Upper lobe of right lung (tissue), 1 donor: ENCODE results near the gene DIP2A. TPM values are rescaled to one million over a fixed set of nuclear protein-coding genes. Genes with fewer than 3 reads are reported as not detected.

Experiments used
- ATAC-seq: fragments of 200-7000 bp; cut with Tn5 transposase; one replicate; pipeline ENCODE4 v1.9.1; 2020; ENCODE audit warnings: mild to moderate bottlenecking, moderate library complexity
- DNase-seq: peaks from one replicate; pipeline ENCODE4 v3.0.0-alpha.2; 2020
- H3K27ac ChIP-seq: fragments of 200-600 bp; one replicate; pipeline ENCODE4 v1.8.0; 2022
- H3K27me3 ChIP-seq: fragments of 200-600 bp; one replicate; pipeline ENCODE4 v1.8.0; 2022; ENCODE audit warnings: mild to moderate bottlenecking
- H3K36me3 ChIP-seq: fragments of 200-600 bp; one replicate; pipeline ENCODE4 v1.8.0; 2022
- H3K4me1 ChIP-seq: fragments of 200-600 bp; one replicate; pipeline ENCODE4 v1.8.0; 2022
- H3K4me3 ChIP-seq: fragments of 200-600 bp; one replicate; pipeline ENCODE4 v1.8.0; 2022; ENCODE audit warnings: mild to moderate bottlenecking
- H3K9me3 ChIP-seq: fragments of 200-600 bp; one replicate; pipeline ENCODE4 v1.8.0; 2022
- CTCF ChIP-seq: fragments of 200-600 bp; IDR thresholded peaks from one replicate; pipeline ENCODE4 v1.8.0; 2022; ENCODE audit warnings: antibody characterized with exemption
- intact Hi-C: fragments of 100-400 bp; cut with DNase I; formaldehyde crosslinking; loops from one replicate; pipeline ENCODE4 v1.11.0; 2022
- total RNA-seq: library from RNA; stranded (reverse); fragmentation: NEBNext Ultra II Directional; extraction: Animal tissue kit (Norgen Biotek cat#: 25700); gene quantifications from one replicate; pipeline ENCODE4 v1.2.1, GENCODE V29; 2021
- donor health status: DM: no; HTN: yes; CAD: no; lungs with severe emphysema.

The DIP2A gene
- total RNA-seq, 1 donor from 2014 or later: 35.6 TPM

GRCh38 chr21:46600978-46601377 lies 142.3 kb downstream of the DIP2A start:
- intact Hi-C loops: no loop called here
- no peak overlapping the region for H3K27ac ChIP-seq
- ATAC-seq: no peak
- no peak overlapping the region for H3K4me3 ChIP-seq
- H3K27me3 ChIP-seq: no peaks in the 10 kb centered on the region
- H3K4me1 ChIP-seq: peaks cover 12% of the 10 kb centered on the region
- H3K9me3 ChIP-seq: no peaks in the 10 kb centered on the region
- TF ChIP-seq CTCF: no peak
- no peak for DNase-seq
- no peaks in the 10 kb centered on the region for H3K36me3 ChIP-seq

DNA sequence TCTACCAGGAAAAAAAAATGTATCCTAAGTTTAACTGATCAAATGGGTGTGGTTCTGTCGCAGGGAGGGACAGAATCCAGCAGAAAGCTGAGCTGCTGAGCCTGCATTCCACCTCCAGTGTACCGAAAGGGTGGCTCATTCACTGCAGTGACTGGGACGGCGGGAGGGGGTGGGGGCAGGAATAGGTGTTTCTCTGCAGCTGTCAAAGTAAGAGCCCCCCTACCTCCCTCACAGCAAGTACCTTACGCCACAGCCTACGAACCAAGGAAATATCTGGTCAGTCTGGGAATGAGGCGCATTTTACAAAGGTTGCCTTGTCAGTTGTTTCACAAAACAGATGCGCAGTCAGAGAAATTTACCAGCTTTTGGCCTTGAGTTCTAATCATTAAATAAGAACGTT lies 144.5 kb downstream of the DIP2A start:
- intact Hi-C loops: no loop called here
- ATAC-seq (no peak), DNase-seq (no peak)
- Histone ChIP-seq H3K36me3 (no peaks in the 10 kb centered on the region), H3K27me3 (no peaks in the 10 kb centered on the region), H3K27ac (no peak overlapping the region), H3K4me1 (peaks cover 19% of the 10 kb centered on the region), H3K9me3 (no peaks in the 10 kb centered on the region), H3K4me3 (no peak overlapping the region)
- TF ChIP-seq CTCF: no peak

DNA sequence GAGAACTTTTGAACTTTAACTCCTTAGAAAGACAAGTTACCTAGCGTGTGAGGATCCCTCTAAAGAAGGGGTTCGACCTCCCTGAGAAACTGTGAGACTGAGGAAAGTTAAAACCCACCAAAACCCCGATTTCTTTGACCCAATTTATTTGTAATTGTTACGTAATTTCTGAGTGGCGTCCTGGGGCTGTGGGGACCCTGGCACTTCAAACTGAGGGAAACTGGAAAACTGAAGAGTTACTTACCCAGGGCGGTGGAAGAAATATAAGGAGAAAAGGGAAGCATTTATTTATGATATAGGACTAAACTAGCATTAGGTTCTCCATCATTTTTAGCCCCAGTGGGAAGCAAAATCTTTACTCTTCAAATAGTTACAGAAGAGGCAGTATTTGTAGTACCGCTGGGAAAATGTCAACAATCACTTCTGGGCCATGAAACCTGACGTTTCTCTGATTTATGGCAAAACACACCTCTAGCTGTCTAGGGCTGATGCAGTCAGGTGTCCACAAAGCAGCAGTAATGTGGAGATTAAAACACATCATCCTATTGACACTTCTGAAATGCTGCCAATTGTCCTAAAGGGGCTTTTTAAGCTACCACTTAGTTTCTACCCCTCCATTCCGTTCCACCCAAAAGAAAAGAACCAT lies 145.8 kb downstream of the DIP2A start:
- Histone ChIP-seq H3K4me3 (no peak overlapping the region), H3K9me3 (no peaks in the 10 kb centered on the region), H3K36me3 (no peaks in the 10 kb centered on the region), H3K27me3 (no peaks in the 10 kb centered on the region), H3K27ac (no peak overlapping the region), H3K4me1 (peaks cover 15% of the 10 kb centered on the region)
- DNase-seq (no peak), ATAC-seq (no peak)
- intact Hi-C loops: no loop called here
- no peak for TF ChIP-seq CTCF

DNA sequence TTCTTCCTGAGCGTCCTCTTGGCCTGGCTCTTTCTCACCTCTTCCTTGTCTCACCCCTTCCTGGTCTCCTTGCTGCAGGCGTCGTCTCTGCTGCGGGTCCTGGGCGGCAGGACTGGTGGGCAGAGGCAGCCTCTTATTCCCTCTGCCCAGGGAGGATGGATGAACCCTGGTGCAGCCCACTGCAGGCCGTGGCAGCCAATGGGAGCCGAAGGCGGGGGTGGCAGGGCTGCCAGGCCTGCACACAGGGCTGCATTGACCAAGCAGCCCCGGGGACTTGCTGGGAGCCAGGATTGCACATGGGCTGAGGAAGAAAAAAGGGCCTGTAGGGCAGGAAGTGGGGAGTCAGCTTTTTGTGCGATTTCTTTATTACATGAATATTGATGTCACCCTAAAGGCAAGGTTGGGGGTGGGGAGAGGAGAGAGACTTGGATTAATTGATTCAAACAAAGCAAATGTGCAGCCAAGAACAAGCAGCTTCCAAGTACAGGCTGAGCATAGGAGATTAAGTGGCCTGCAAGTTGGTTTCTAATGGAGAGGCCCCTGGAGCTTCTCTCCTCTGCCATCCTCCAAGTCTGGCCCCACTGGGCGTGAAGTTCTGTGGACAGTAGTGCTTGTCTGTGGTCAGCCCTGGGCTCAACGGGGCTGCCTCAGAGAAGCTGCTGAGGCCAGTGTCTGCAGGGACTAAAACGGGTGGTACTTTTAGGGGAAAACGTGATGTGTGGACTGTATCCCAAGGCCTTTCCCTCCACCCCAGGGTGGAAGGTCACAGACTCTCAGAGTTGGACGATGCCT lies 146.5 kb downstream of the DIP2A start, which contains the start of gene S100B:
Gene S100B, minus strand, starts transcription at position 108 of the 792 bp plus-strand sequence. CDS start 2,667 bp downstream, outside the sequence.
- intact Hi-C loops: no loop called here
- H3K27me3 ChIP-seq: no peaks in the 10 kb centered on the region
- no peak within 1 kb of the TSS for H3K4me3 ChIP-seq
- DNase-seq (peak; percentile 56), ATAC-seq (peak; percentile 34)
- peaks cover 15% of the 10 kb centered on the region for H3K4me1 ChIP-seq
- H3K27ac ChIP-seq: peak within 1 kb of the TSS; percentile 25
- no peaks in the 10 kb centered on the region for H3K9me3 ChIP-seq
- no peaks in the 10 kb centered on the region for H3K36me3 ChIP-seq
- no peak for TF ChIP-seq CTCF

- no peaks in the 10 kb centered on the region for H3K9me3 ChIP-seq
- peaks cover 15% of the 10 kb centered on the region for H3K4me1 ChIP-seq
- no peaks in the 10 kb centered on the region for H3K27me3 ChIP-seq
- no peak for TF ChIP-seq CTCF
- ATAC-seq: peak; percentile 95
- H3K36me3 ChIP-seq: no peaks in the 10 kb centered on the region
- no peak overlapping the region for H3K4me3 ChIP-seq
- DNase-seq: peak; percentile 74
- peak overlapping the region; percentile 25 for H3K27ac ChIP-seq
- intact Hi-C loops: no loop called here
These were observed 147.2 kb downstream of the DIP2A start for GRCh38 chr21:46605767-46606426.
